Stimulated activated CD8-positive, alpha-beta memory T cell treated with anti-CD3 and anti-CD28 coated beads, Interleukin-15, amount 100 ng/mL, for 1 hour (primary cell): ENCODE results near the gene MEDAG.

Experiments
- DNase-seq: peaks from one replicate; pipeline ENCODE4 v3.0.0-alpha.2; 2020; ENCODE audit warnings: low read depth

MEDAG gene

DNA sequence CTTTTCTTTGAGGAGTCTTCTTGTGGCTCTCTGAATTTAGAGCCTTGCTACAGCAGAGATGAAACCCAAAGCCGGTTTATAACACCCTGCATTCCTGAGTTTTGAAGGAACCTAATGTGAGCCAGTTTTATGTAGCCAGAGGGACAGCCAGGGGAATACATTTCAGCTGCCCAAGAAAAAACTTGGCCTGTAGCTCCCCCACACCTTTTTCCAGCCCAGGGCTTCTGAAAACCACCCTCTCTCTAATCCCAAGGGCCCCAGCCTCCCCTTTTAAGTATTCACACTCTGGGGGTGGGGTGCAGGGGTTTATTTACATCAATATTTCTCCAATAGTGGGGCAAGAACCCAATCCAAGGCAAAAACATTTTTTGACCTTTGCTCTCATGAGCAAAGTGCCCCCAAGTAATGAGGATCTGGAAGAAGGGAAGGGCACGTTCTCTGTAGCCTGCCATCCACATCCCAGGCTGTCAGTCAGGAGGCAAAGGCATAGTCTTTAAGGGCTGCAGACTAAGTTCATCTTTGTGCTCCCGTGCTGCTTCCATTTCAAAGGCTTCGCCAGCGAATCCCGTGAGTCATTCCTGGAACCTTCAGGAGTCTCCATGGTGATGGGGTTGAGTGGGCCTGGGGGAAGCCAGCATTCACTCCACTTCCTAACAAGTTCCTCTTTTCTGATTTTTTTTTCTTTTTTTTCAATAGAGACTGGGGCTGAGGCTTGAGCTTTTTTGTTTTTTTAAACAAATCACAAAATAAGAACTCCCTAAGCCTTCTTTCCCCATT lies 33.2 kb upstream of the MEDAG start:
- no peak for DNase-seq

DNA sequence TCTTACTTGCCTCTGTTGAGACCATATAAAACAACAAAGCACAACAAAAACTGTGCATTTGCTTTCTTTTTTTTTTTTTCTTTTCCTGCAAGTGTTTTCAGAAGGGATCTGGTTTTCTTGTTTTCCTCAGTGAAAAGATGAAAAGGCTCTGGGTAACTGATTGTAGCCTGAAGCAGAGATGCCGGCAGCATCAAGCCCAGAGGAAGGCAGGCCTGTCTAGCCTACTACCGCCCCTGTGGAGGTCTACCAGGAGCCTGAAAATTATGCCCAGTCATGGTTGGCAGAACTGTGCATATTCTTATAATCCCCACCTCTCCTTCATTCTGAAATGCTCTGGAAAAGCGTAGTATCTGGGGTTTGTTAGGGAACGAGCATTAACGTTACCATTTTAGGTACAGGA lies 32.6 kb upstream of the MEDAG start:
- DNase-seq = no peak

DNA sequence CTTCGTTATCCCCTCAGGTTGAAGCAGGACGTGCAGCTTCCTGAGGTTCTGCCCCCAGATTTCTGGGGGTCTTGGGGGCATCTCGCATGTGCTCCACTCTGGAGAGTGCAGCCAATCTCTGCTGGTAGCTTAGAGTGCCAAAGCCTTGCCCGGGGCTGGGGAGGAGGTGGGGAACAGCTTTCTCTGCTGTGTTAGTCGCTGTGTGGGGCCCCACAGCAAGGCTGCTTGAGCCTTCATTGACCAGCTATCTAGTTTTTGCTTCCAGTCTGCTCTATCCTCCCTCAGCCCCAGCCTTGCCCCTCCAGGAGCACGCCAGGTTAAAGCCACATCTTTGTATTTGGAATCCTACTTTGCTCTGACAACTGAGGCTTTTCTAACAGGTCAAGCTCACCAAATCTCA lies 32.0 kb upstream of the MEDAG start:
- DNase-seq = no peak

DNA sequence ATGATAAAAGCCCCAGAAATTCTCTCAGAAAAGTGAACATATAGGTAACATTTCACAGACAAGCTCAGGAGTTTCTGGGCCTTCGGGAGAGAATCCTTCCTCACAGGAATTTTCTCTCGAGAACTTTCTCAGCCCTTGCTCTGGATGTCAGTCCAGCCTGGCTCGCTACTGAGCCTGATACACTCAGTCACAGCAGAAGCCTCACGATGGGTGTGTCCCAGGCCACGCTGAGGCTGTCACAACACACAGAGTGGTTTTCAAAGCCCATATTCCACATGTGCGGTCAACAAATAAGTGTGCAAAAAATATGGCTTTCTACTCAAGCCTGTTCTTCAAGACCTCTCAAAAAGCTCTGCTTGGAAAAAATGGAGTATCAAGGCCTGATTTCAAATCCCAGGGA lies 31.5 kb upstream of the MEDAG start:
- no peak for DNase-seq

DNA sequence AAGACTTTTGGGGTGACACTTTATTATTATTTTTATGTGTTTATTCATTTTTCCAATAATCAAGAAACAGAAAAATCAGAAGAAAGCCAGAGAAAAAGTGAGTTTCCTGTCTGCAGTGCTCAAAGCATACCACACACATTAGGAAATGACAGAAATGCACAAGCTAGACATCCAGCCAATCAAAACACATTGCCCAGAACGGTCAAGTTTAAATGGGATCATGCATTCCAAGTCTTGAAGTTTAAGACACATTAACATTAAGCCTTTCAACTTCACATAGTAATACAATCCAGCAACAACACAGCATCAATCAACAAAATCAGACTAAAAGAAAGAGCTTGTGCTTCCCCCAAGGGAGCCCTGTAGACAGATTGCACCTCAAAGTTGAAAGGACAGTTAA lies 28.7 kb upstream of the MEDAG start:
- DNase-seq = no peak

DNA sequence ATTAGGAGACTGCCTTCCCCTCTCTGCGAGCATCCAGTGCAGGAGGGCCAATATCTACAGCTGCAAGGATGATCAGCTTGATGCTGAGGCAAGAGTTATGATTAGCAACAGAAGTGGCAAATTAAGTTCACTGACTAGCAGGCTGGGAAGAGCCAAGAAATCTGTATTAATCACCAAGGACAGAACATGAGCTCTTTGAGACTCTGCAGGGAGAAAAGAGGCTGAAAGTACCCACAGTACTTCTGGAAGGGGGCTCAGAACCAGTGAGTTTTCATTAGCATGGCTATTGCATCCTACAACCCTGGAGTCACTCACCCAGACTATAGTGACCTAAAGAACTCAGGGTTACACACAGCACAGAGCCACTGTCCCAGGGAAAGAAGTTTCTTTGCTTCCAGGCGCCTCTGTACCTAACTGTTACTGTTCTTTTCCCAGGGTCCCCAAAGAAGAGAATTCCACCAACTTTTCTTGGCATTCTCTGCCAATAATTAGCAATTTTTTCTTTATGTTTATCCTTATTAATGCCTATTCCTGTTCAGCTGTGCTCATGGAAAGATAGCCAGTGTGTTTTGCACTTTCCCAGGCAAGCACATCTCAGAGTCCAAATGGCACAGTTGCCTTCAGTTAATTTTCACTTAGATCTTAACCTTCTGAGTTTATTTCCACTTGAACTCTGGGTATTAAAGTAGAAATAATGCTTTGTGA lies 25.8 kb upstream of the MEDAG start:
- no peak for DNase-seq

DNA sequence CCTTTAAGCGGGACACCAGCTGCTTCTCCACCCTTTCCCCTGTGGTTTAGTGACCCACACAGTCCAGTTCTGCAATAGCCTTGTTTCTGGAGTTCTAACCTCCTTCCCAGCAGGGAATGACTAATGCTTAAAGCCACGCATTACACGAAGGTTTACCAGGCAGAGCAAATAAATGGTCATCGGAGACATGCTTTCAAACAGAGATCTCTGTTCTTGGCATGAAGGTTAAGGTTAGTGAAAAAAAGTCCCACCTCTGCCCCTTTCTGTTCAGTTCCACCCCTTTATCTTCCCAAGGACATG lies 25.3 kb upstream of the MEDAG start:
- no peak for DNase-seq

DNA sequence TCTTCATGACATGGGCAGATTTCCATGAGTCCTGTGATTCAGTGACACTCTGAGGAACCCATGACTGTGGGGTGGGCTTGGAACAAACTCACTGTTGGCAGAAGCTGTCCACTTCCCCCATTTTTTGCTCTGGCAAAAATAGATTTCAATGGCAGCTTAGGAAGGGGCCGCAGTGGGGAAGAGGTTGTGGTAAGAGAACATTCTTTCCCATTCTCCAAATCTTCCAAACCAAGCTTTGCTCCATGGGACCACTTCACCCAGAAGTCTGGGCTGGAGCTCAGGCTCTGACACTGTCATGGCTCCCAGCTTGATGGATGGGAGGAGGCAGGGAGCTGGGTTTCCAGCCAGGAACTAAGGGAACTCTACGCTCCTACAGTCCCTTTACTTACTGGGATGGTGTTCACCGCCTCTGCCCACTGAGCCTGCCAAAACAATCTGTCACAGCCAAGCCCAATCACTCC lies 24.9 kb upstream of the MEDAG start:
- DNase-seq = no peak

DNA sequence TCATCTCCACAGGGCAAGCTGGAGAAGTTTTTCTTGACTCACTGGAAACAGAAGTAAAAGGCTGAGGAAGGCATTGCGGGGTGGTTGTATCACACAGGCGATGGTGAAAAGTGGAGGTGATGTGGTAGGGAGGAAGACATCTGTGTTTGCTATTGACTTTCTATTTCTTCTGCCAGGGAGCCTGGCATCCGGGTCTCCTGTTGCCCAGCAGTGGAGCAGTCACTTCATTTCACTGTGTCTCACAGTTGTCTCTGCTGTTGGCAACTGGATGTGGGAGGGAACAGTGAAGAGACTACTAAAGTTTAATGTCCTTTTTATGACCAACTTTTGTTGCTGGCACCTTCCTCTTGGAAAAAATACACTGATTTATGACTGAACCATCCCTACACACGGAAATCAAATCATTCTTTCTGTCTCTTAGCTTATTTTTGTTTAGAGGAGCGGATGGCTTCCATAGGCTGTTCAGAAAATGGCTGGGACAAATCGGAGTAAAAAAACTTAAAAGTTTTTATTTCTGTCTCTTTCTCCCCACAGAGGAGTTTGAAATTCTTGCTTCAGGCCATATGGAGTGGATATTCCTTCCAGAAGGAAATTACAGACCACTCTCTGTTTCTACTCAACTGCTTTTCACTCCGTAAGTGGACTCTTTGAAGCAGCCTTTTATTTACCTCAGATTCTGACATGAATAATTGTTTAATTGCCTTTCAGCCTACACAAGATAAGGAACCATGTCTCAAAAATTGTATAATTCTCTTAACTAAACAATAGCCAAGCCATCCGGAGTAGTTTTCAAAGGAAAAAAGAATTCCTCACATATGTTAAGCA lies 23.8 kb upstream of the MEDAG start:
- DNase-seq = no peak

DNA sequence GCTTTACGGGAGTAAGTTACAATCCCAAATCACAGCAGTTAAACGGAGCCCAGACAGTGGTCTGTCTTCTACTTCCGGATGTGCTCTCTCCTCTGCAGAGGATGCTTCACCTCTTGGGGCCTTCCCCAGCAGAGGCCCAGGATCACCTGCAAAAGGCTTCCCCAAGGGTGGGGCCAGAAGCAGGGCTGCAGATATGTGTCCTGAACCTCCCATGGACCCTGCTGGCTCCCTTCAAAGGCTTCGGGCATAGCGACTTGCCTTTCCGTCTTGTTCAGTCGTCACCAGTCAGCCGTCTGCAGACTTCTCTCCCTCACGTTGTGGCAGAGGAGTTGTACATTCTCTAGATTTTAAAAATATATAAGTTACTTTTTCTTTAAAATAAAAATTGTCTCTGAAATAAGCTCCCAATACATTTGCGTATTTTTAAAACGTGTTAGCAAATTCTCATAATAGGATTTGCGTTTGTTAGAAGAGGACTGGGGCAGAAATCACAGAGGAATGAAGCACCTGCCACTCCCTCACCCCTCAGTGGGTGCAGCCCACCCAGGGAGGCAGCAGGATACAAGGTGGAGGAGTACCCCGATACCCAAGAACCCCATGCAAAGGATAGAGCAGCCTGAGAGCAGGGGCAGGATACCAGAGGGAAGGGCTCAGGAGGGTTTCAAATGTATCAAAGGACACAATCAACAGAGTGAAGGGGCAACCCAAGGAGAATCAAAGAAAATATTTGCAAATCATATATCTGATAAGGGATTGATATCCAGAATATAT lies 22.9 kb upstream of the MEDAG start:
- DNase-seq = no peak

DNA sequence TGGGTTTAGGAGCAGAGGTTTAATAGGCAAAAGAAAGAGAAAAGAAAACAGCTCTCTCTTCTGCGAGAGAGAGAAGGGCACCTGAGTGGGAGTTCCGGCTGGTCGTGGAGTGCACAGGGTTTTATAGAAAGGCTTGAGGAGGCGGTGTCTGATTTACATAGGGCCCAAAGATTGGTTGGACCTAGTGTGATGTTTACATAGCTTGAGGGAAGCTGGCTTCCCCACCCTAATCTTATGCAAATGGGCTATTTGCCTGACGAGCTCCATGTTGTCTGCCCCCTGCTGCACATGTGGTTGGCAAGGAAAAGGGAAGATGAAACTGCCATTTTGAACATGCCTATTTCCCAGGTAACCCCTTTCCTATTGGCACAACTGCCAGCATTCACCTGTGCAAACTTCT lies 21.5 kb upstream of the MEDAG start:
- DNase-seq = no peak

DNA sequence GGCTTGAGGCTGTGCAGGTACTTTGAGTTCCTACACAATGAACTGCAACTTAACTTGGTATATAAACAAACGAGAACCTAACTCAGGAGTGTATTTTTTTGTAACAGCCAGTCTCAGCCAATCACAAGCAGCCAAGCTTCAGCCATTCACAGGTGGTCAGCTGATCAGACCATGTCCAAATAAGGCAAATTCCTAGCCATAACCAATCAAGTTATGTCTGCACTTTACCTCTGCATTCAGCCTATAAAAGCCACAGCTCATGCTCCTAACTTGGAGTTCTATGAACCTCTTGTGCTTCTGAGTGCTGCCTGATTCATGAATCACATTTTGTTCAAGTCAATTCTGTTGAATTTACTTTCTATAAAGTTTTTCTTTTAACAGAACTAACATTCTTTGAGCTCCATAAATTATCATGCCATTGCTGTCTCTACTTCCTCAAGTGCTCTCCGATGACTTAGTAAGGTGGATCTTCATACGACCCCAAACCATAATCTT lies 16.8 kb upstream of the MEDAG start:
- no peak for DNase-seq

DNA sequence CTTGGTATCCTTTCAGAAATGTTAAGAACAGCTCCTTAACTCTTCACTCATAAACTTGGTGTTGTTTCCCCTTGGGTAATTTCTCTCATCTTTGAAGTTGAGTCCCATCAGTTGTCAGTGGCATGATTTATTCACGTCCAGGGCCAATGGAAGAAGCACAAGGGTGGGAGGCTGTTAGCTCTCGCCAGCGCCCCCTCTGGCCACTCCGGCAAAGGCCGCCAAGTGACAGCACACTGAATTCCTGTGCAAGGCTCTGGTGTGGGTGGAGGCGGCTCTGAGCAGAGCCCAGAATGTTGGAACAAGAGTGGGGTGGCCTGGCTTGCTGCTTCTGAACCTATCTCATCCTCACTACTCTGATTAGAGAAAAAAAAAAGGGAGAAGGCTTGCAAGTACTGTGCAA lies 13.1 kb upstream of the MEDAG start:
- DNase-seq = no peak

DNA sequence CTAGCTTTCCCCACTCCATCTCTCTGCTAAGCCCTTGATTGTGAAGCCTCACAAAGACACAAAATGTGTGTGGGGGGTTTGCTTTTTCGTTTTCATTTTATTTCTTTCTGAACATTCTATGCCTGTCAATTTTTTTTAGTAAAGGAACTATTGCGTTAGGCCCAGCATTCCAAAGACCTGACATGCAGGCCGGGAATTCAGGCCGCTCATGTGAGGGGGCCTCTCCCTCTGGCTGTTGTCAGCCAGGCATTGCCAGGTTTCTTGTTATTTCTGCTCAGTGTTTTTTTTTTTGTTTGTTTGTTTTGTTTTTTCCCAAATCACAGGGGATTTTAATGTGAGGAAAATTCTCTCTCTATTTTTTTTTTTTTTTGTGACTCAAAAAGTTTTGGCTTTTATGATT lies 10.3 kb upstream of the MEDAG start:
- no peak for DNase-seq

DNA sequence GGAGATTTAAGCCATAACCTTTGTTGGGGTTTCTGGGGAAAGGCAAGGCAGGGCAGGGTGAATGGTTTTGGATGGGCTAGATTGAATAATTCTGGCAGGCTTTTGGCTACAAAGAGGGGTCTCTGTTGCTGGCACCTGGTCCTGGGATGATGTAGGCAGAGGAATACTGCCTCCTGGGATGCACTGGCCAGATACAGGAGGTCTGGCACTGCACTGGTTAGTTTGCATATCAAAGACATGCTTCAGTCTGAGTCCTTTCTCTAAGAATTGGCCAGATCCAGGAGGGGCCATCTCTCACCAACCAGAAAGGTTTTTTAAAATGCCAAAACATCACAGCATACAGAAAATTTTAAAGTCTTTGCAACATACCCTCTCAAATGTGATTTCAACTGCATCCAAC lies 8.0 kb upstream of the MEDAG start:
- no peak for DNase-seq

DNA sequence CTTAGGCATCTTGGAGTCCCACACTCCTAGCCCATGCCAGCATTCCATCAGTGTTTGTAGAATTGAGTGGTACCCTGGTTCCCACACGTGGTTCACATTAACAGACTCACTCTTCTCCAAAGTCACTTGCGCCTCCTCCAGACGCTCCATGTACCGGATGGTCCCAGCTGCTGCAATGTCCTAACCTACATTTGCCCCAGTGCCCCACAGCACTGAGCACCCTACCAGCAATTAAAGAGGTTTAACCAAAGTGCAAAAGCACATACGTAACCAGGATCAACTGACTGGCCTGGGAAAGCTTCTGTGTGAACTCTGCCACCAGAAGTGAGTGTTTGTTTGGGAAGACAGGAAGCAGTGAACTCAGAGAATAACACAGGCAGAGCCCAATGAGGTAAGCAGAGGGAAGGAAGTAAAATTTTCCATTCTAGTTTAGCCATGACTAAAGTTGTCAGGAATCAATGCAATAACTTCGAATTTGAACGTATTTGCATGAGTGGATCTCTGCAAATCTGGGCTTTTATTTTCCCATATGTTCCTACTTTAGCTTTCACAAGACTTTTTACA lies 7.3 kb upstream of the MEDAG start:
- DNase-seq = no peak

DNA sequence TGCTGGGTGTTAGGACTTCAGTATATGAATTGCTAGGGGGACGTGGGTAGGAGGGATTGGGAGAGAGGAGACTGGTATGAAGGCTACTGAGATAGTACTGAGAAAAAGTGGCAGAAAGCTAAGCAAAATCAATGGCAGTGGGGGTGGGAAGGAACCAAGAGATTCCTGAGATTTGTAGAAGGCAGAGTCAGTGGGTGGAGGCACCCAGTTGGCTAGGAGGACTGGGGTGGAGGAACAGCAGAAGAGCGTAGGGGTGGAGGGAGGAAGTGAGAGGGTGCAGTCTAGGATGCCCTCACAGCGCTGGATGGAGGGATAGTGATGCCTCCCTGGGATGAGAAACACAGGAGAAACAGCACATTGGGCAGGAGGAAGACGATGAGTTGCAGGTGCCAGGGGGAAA lies 5.6 kb upstream of the MEDAG start:
- no peak for DNase-seq

DNA sequence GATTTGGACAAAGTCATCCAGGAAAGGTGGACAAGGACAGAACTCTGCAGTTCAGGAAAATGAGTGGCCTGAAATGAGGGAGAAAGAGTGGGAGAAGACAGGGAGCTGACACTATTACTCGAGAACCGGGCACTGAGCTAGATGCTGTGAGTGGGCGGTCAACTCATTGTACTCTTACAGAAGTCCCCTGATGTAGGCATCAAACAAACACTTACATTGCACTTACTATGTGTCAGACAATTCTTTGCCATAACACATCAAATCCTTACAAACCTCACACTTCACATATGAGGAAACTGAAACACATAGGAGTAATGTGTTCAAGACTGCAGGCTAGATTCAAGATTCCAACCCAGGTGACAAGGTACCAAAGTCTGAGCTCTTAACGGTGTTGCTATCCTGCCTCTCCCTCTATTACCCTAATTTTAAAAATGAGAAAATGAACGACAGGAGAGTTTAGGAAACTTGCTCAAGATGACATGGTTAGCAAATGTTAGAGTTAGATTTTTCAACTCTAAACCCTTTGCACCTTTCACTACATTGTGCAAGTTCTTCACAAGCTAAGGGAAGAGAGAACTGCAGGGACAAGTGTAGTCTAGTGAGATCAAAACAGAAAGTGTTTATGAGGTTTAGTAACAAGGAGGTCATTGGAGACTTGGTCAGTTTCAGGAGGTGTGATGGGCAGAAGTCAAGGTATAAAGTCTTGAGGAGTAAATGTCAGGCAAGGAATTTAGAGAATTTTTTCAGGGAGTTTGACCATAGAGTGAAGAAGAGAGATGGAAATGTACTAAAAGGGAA lies 4.9 kb upstream of the MEDAG start:
- DNase-seq = no peak

DNA sequence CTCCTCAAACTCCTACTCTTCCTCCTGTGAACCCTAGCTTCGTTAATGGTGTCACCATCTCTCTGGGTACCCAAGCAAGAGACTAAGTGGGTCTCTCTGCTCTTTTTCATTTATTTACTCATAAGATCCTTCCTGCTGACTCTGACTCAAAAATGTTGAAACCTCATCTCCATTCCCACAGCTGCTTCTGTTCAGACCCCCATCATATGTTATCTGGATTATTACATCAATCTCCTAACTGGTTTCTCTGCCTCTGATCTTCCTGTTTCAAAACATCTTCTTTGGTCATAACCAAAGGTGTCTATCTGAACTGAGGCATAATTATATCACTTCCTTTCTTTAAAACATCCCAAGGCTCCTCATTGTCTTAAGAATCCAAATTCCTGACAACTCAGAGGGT lies 2.0 kb upstream of the MEDAG start:
- no peak for DNase-seq

DNA sequence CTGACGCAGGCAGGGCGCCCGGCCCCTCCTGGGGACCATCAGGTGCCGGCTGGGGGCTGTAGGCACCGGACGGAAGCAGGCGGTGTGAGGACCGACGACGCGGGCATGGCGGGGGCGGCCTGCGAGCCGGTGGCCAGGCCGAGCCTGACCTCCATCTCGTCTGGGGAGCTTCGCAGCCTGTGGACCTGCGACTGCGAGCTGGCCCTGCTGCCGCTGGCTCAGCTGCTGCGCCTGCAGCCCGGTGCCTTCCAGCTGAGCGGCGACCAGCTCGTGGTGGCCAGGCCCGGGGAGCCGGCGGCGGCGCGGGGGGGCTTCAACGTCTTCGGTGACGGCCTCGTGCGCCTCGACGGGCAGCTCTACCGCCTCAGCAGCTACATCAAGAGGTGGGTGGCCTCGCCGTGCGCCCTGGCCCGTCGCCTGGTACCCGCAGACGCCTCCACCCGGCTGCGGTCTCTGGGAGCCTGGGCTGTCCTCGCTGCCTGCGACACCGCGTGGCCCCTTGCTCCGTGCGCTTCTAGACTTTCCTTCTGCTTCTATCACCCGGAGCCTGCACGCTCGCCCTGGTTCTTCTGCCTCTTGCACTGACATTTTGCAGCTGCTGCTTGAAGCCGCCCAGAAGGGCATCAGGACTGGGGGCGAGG lies 460 bp downstream of the MEDAG start:
- DNase-seq = no peak
